K562 (cell line): ENCODE data around the gene PTPN14. TPM values are rescaled to one million over a fixed set of nuclear protein-coding genes. Genes with fewer than 3 reads are reported as not detected.

Source experiments
- ATAC-seq: fragments of 200-7000 bp; cut with Tn5 transposase; 3 replicates; pipeline ENCODE4 v1.9.1; 2020; ENCODE audit warnings: moderate library complexity
- BruUV-seq: library from RNA; stranded (reverse); fragments of 400-500 nt; replicated peaks from 2 replicates; lab custom pipeline; 2021; lab: Mats Ljungman, UMichigan
- CTCF ChIA-PET: fragments of 300-600 bp; formaldehyde crosslinking; extraction: SDS; loops from one replicate; lab custom pipeline; 2021; ENCODE audit warnings: low intra/inter-chr PET ratio; lab: Yijun Ruan, JAX
- POLR2A ChIA-PET: fragments of 300-600, 350-650 bp; sonication (Branson Sonifier 250); formaldehyde crosslinking; extraction: SDS; loops from one replicate; lab custom pipeline; 2021; ENCODE audit warnings: antibody characterized with exemption, inconsistent platforms; lab: Yijun Ruan, JAX
- DNase-seq, 4 experiments: peaks; one replicate each; pipeline versions ENCODE4 v3.0.0 to v3.0.0-alpha.2; 2011 to 2018; ENCODE audit warnings: low spot score in 3 of 4, mixed read lengths in 3 of 4; ENCODE audit errors: extremely low read depth in 1 of 4
- FAIRE-seq: peaks from 2 replicates; lab custom pipeline; 2011; peaks lifted over from hg19 to GRCh38; lab: Jason Lieb, UNC
- H2AFZ ChIP-seq: 2 replicates; pipeline ENCODE4 v1.6.0; 2011; ENCODE audit warnings: low read depth, low read length, control low read depth, inconsistent platforms
- H3K27ac ChIP-seq: fragments of 200-600 bp; 3 replicates; pipeline ENCODE4 v1.8.0; 2011; ENCODE audit warnings: low read depth, mild to moderate bottlenecking, control low read depth, inconsistent platforms, low read length, moderate library complexity, mixed read lengths; ENCODE audit errors: extremely low read depth
- H3K27me3 ChIP-seq, 2 experiments: fragments of 300-600 bp in 1 of 2; 2 replicates in 1 of 2; 3 replicates in 1 of 2; pipeline versions ENCODE4 v1.6.0 to v1.8.0; 2011; ENCODE audit warnings: inconsistent platforms in 2 of 2, low read length in 2 of 2, mild to moderate bottlenecking in 1 of 2, mixed read lengths in 1 of 2, moderate library complexity in 1 of 2; ENCODE audit not compliant: control insufficient read depth in 2 of 2, insufficient read depth in 2 of 2
- H3K36me3 ChIP-seq: fragments of 300-600 bp; 3 replicates; pipeline ENCODE4 v1.8.0; 2011; ENCODE audit warnings: mild to moderate bottlenecking, low read length, inconsistent platforms; ENCODE audit not compliant: control insufficient read depth, insufficient read depth
- H3K4me1 ChIP-seq, 2 experiments: fragments of 200-600 bp in 1 of 2; replicated peaks in 1 of 2; 2 replicates in 1 of 2; 3 replicates in 1 of 2; pipeline versions ENCODE4 v1.5.1 to v1.8.0; 2011; ENCODE audit warnings: inconsistent platforms in 2 of 2, low read length in 2 of 2, mild to moderate bottlenecking in 1 of 2, mixed read lengths in 1 of 2, moderate library complexity in 1 of 2; ENCODE audit not compliant: control insufficient read depth in 2 of 2, insufficient read depth in 2 of 2
- H3K4me2 ChIP-seq: 2 replicates; pipeline ENCODE4 v1.6.1; 2011; ENCODE audit warnings: low read length, control low read depth, inconsistent platforms, mixed read lengths; ENCODE audit not compliant: insufficient read depth
- H3K4me3 ChIP-seq: fragments of 200-600 bp; sonication (generic), shearing (Covaris generic); 2 replicates; pipeline ENCODE4 v1.5.1; 2016; ENCODE audit warnings: control low read depth, inconsistent platforms
- H3K79me2 ChIP-seq: fragments of 200-600 bp; 3 replicates; pipeline ENCODE4 v1.8.0; 2011; ENCODE audit warnings: low read length, inconsistent platforms; ENCODE audit not compliant: control insufficient read depth, insufficient read depth
- H3K9ac ChIP-seq, 2 experiments: 2 replicates each; pipeline versions ENCODE4 v1.6.0 to v1.6.1; 2011; ENCODE audit warnings: low read depth in 2 of 2, low read length in 2 of 2, control low read depth in 1 of 2, inconsistent platforms in 1 of 2, mild to moderate bottlenecking in 1 of 2, mixed read lengths in 1 of 2; ENCODE audit not compliant: insufficient read depth in 1 of 2
- H3K9me1 ChIP-seq: one replicate; pipeline ENCODE4 v1.6.0; 2011; ENCODE audit warnings: inconsistent platforms, mild to moderate bottlenecking, low read length, moderate library complexity; ENCODE audit not compliant: control insufficient read depth, insufficient read depth
- H3K9me3 ChIP-seq: replicated peaks from 2 replicates; pipeline ENCODE4 v1.5.1; 2011; ENCODE audit warnings: low read depth, low read length, inconsistent platforms; ENCODE audit not compliant: control insufficient read depth, insufficient read depth
- H4K20me1 ChIP-seq: replicated peaks from 2 replicates; pipeline ENCODE4 v1.6.1; 2011; ENCODE audit warnings: low read length, inconsistent platforms, mixed read lengths; ENCODE audit not compliant: control insufficient read depth, insufficient read depth
- CHD1 ChIP-seq: fragments of 200-600 bp; sonication (generic); IDR thresholded peaks from one replicate; pipeline ENCODE4 v1.6.1; 2012; ENCODE audit warnings: mild to moderate bottlenecking, moderate library complexity, low read length, inconsistent platforms
- FOXK2 ChIP-seq, 2 experiments: fragments of 450-650 bp; IDR thresholded peaks in 1 of 2; conservative IDR thresholded peaks in 1 of 2; 2 replicates each; pipeline ENCODE4 v1.6.1; 2016; ENCODE audit warnings: low read depth in 2 of 2, mild to moderate bottlenecking in 1 of 2
- IFI16 ChIP-seq: fragments of 250-450 bp; sonication (Bioruptor Pico); IDR thresholded peaks from 2 replicates; pipeline ENCODE4 v2.1.2; 2022; ENCODE audit warnings: mild to moderate bottlenecking, inconsistent platforms
- LEF1 ChIP-seq: fragments of 450-650 bp; IDR thresholded peaks from 2 replicates; pipeline ENCODE4 v1.6.1; 2016; ENCODE audit warnings: mild to moderate bottlenecking
- MED1 ChIP-seq: sonication (generic); formaldehyde crosslinking; IDR thresholded peaks from 2 replicates; pipeline ENCODE4 v1.8.1; 2023; ENCODE audit warnings: missing genetic modification reagents, borderline replicate concordance
- PYGO2 ChIP-seq: fragments of 450-650 bp; IDR thresholded peaks from 2 replicates; pipeline ENCODE4 v1.6.1; 2016; ENCODE audit warnings: mild to moderate bottlenecking, missing genetic modification characterization, moderate library complexity, missing compliant biosample characterization
- SMARCC2 ChIP-seq: fragments of 450-650 bp; IDR thresholded peaks from 2 replicates; pipeline ENCODE4 v1.6.1; 2017; ENCODE audit warnings: antibody characterized with exemption, moderate library complexity, mild to moderate bottlenecking, low read depth
- SOX6 ChIP-seq: fragments of 450-650 bp; IDR thresholded peaks from 2 replicates; pipeline ENCODE4 v1.6.1; 2014; ENCODE audit warnings: mild to moderate bottlenecking
- TAL1 ChIP-seq: fragments of 450-650 bp; IDR thresholded peaks from 2 replicates; pipeline ENCODE4 v1.6.1; 2016; ENCODE audit warnings: mild to moderate bottlenecking
- ZNF224 ChIP-seq: sonication (generic); formaldehyde crosslinking; IDR thresholded peaks from 2 replicates; pipeline ENCODE4 v1.8.0; 2022; ENCODE audit warnings: mild to moderate bottlenecking, missing genetic modification reagents
- ZNF445 ChIP-seq: fragments of 250-450 bp; sonication (Bioruptor Pico); IDR thresholded peaks from 2 replicates; pipeline ENCODE4 v1.4.0; 2020; ENCODE audit warnings: low read depth, mild to moderate bottlenecking, moderate library complexity
- ZNF75A ChIP-seq: fragments of 450-650 bp; formaldehyde crosslinking; IDR thresholded peaks from 2 replicates; pipeline ENCODE4 v1.4.0; 2020; ENCODE audit warnings: mild to moderate bottlenecking
- WGBS: fragments of 100-300 bp; shearing (Covaris generic); methylation state at CpG from one replicate; pipeline ENCODE4 v1.1.6; 2016; ENCODE audit warnings: low coverage, mixed read lengths; ENCODE audit not compliant: insufficient coverage; ENCODE audit errors: missing lambda C conversion rate; 5-methylcytosine and 5-hydroxymethylcytosine counted together
- in situ Hi-C: fragments of 300-500 bp; cut with MboI; formaldehyde crosslinking; loops from 4 replicates; pipeline ENCODE4 v1.15.0; 2018; ENCODE audit warnings: inconsistent platforms, mixed read lengths
- intact Hi-C: fragments of 100-400 bp; cut with micrococcal nuclease; formaldehyde crosslinking; loops from 2 replicates; pipeline ENCODE4 v1.14.2; 2022
- polyA plus RNA-seq, 8 experiments: library from polyadenylated mRNA; depleted of rRNA in 4 of 8; stranded (reverse) in 5 of 8; unstranded in 3 of 8; fragments of >200 nt; fragmentation: Nextera tagmentation in 2 of 8; fragmentation: Illumina TruSeq in 1 of 8; extraction: Ambion mirVana in 2 of 8; extraction: Trizol in 1 of 8; gene quantifications; 2 replicates each; pipeline versions ENCODE4 v1.2.1 to v1.2.3, GENCODE V29; 2011 to 2014; ENCODE audit warnings: inconsistent platforms in 1 of 8, missing spikeins in 1 of 8
- total RNA-seq, 7 experiments: library from RNA; depleted of rRNA in 6 of 7; stranded (reverse); fragments of >200 nt in 6 of 7; fragmentation: Illumina TruSeq in 2 of 7; extraction: Trizol in 2 of 7; gene quantifications; 2 replicates each; pipeline versions ENCODE4 v1.2.1 to v1.2.3, GENCODE V29; 2011 to 2021; ENCODE audit warnings: low replicate concordance in 1 of 7
- TF ChIP-seq, protein P1 (sequence below), 2 experiments: fragments of 450-650 bp; IDR thresholded peaks; 2 replicates each; pipeline ENCODE4 v1.6.1; 2016; ENCODE audit warnings: mild to moderate bottlenecking in 2 of 2, borderline replicate concordance in 1 of 2, low read depth in 1 of 2, moderate library complexity in 1 of 2
- TF ChIP-seq, protein P2 (sequence below): fragments of 250-450 bp; sonication (Bioruptor Pico); IDR thresholded peaks from 2 replicates; pipeline ENCODE4 v1.8.0; 2021; ENCODE audit warnings: mild to moderate bottlenecking, moderate library complexity

The PTPN14 gene
- total and polyA plus RNA-seq, 9 of the 15 experiments (the other 6 are each of a cell fraction or from before 2014, with no cell fraction given): 0.01 to 0.29 (median 0.04) TPM; not detected in 6

DNA sequence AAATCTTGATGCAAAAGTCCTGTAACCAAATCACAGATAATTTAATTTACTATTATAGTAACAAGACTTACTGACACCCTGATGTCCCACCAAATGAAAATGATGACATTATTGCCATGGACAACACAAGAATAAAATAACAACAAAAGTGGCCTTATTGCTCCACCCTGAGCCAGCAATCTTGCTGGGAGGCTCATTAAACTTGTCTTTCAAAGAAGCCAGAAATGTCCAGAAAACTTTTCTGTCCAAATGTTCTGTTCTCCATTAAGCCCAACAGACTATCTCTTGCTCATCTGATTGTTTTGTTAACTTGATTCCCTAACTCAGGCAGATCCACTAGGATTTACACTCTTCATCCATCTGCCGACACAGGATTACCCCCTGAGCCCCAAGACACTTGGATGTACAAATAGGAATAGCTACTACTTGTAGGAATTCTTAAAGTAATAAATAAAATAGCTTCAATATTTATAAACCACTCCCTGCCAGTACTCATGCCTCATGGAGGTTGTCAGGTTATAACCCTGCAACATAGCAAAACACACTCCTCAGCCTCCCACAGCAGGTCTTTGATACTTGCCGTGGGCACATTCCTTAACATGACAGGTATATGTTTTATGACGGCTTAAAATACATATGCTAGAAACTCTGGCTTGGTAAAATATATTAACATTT is 84.9 kb downstream of the PTPN14 start:
- Histone ChIP-seq H4K20me1 (no peaks in the 10 kb centered on the region), H3K9ac (no peak overlapping the region), H3K4me3 (no peak overlapping the region), H3K9me1 (no peaks in the 10 kb centered on the region), H3K27ac (no peak overlapping the region), H3K36me3 (no peaks in the 10 kb centered on the region), H3K79me2 (no peaks in the 10 kb centered on the region), H3K4me1 (peaks cover 0 to 4% of the 10 kb centered on the region in 2 experiments; a peak in 4 of 5 replicates), H2AFZ (no peak overlapping the region), H3K27me3 (peaks cover 0 to 10% of the 10 kb centered on the region in 2 experiments; a peak in 2 of 5 replicates), H3K9me3 (no peaks in the 10 kb centered on the region), H3K4me2 (no peak overlapping the region)
- 0% methylated on average over 3 of the region's 3 CpGs for WGBS
- DNase-seq (no peak), FAIRE-seq (no peak), ATAC-seq (no peak)
- in situ Hi-C loops: no loop called here
- POLR2A ChIA-PET: no interaction called here
- CTCF ChIA-PET: no interaction called here
- no TSS peak for BruUV-seq
- intact Hi-C loops: loop anchor here (10.0 kb wide), 1 partner anchor 252 kb away; no protein-coding TSS in a partner anchor
- TF ChIP-seq ZNF75A (no peak), ZNF224 (no peak), CHD1 (no peak), SMARCC2 (no peak), SOX6 (no peak), IFI16 (no peak), ZNF445 (no peak), PYGO2 (no peak), TAL1 (no peak), MED1 (CRISPR knock-in tag) (no peak), FOXK2 (conservative IDR thresholded peaks at IDR 0.05 in 1 of 2, IDR thresholded peaks at IDR 0.05 in 1 of 2; ENCODE audit: low read depth in 2 of 2) (no peak), LEF1 (no peak)
- TF ChIP-seq, protein P1, sequence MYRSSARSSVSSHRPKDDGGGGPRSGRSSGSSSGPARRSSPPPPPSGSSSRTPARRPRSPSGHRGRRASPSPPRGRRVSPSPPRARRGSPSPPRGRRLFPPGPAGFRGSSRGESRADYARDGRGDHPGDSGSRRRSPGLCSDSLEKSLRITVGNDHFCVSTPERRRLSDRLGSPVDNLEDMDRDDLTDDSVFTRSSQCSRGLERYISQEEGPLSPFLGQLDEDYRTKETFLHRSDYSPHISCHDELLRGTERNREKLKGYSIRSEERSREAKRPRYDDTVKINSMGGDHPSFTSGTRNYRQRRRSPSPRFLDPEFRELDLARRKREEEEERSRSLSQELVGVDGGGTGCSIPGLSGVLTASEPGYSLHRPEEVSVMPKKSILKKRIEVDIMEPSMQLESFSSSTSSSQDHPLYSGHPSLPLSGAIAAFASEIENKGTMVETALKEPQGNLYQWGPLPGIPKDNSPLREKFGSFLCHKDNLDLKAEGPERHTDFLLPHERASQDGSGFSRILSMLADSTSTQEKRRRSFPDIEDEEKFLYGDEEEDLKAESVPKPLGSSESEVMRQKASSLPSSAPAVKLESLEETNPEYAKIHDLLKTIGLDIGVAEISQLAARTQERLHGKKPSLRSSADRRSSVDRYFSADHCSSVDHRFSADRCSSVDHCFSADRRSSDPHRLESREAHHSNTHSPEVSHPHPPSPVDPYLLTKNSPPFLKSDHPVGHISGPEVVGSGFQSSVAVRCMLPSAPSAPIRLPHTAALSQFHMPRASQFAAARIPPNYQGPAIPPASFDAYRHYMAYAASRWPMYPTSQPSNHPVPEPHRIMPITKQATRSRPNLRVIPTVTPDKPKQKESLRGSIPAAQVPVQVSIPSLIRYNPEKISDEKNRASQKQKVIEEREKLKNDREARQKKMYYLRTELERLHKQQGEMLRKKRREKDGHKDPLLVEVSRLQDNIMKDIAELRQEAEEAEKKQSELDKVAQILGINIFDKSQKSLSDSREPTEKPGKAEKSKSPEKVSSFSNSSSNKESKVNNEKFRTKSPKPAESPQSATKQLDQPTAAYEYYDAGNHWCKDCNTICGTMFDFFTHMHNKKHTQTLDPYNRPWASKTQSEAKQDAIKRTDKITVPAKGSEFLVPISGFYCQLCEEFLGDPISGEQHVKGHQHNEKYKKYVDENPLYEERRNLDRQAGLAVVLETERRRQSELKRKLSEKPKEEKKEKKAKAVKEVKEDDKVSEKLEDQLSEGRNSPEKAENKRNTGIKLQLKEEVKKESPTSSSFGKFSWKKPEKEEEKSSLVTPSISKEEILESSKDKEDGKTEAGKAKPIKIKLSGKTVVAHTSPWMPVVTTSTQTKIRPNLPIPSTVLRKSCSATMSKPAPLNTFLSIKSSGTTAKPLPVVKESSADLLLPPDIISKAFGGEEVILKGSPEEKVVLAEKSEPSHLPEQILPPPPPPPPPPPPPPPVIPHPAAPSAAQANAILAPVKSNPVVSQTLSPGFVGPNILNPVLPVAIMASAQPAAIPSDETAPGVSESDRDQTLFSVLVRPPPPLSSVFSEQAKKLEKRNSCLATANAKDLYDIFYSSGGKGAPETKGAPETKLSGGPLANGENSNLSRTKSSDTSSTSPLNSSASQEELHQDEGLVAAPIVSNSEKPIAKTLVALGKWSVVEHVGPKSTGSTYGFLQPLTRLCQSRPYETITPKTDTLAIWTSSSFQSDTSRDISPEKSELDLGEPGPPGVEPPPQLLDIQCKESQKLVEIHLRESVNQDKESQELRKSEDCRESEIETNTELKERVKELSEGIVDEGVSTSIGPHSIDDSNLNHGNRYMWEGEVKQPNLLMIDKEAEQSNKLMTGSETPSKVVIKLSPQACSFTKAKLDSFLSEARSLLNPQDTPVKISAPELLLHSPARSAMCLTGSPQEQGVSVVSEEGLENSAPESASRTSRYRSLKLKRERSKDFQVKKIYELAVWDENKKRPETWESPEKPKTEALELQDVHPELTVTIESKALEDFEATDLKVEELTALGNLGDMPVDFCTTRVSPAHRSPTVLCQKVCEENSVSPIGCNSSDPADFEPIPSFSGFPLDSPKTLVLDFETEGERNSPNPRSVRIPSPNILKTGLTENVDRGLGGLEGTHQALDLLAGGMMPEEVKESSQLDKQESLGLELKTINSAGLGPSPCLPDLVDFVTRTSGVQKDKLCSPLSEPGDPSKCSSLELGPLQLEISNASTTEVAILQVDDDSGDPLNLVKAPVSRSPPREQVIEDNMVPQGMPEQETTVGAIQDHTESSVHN (IDR thresholded peaks at IDR 0.05; ENCODE audit: borderline replicate concordance in 1 of 2, low read depth in 1 of 2): no peak
- TF ChIP-seq, protein P2, sequence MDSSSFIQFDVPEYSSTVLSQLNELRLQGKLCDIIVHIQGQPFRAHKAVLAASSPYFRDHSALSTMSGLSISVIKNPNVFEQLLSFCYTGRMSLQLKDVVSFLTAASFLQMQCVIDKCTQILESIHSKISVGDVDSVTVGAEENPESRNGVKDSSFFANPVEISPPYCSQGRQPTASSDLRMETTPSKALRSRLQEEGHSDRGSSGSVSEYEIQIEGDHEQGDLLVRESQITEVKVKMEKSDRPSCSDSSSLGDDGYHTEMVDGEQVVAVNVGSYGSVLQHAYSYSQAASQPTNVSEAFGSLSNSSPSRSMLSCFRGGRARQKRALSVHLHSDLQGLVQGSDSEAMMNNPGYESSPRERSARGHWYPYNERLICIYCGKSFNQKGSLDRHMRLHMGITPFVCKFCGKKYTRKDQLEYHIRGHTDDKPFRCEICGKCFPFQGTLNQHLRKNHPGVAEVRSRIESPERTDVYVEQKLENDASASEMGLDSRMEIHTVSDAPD (CRISPR knock-in tag): no peak
